OCI-LY1 (cell line): ENCODE data around the gene AFAP1.

Source experiments
- H2AFZ ChIP-seq: fragments of 200-600 bp; sonication (generic), shearing (Covaris generic); 2 replicates; pipeline ENCODE4 v1.6.0; 2014; ENCODE audit warnings: antibody characterized with exemption, mild to moderate bottlenecking, low read length
- H3F3A ChIP-seq: fragments of 200-600 bp; sonication (generic), shearing (Covaris generic); 2 replicates; pipeline ENCODE4 v1.6.0; 2014; ENCODE audit warnings: mild to moderate bottlenecking, antibody characterized with exemption, low read length, moderate library complexity; ENCODE audit not compliant: insufficient read depth
- H3K27ac ChIP-seq: fragments of 200-600 bp; sonication (generic); 2 replicates; pipeline ENCODE4 v1.5.1; 2014; ENCODE audit warnings: low read length, mixed run types, mild to moderate bottlenecking, low read depth; ENCODE audit not compliant: poor library complexity, severe bottlenecking
- H3K27me3 ChIP-seq: fragments of 200-600 bp; sonication (generic); 2 replicates; pipeline ENCODE4 v1.6.0; 2014; ENCODE audit warnings: antibody characterized with exemption, mild to moderate bottlenecking, low read length, moderate library complexity; ENCODE audit not compliant: insufficient read depth
- H3K36me3 ChIP-seq: fragments of 200-600 bp; sonication (generic); 2 replicates; pipeline ENCODE4 v1.6.1; 2014; ENCODE audit warnings: mild to moderate bottlenecking, antibody characterized with exemption, low read length, moderate library complexity, mixed read lengths; ENCODE audit not compliant: insufficient read depth
- H3K4me1 ChIP-seq: fragments of 200-600 bp; sonication (generic); 2 replicates; pipeline ENCODE4 v1.5.1; 2014; ENCODE audit warnings: mild to moderate bottlenecking, low read length, moderate library complexity; ENCODE audit not compliant: insufficient read depth, severe bottlenecking
- H3K4me2 ChIP-seq: fragments of 200-600 bp; sonication (generic), shearing (Covaris generic); 2 replicates; pipeline ENCODE4 v1.6.1; 2014; ENCODE audit warnings: low read length
- H3K4me3 ChIP-seq: fragments of 200-600 bp; sonication (generic); 2 replicates; pipeline ENCODE4 v1.5.1; 2014; ENCODE audit warnings: low read length, low read depth, mild to moderate bottlenecking, mixed read lengths; ENCODE audit not compliant: poor library complexity, severe bottlenecking
- H3K79me2 ChIP-seq: fragments of 200-600 bp; shearing (Covaris generic); 2 replicates; pipeline ENCODE4 v1.6.1; 2016; ENCODE audit warnings: mixed run types, low read length, mixed read lengths; ENCODE audit not compliant: insufficient read depth
- H3K9ac ChIP-seq: fragments of 200-600 bp; sonication (generic), shearing (Covaris generic); 2 replicates; pipeline ENCODE4 v1.6.1; 2014; ENCODE audit warnings: mild to moderate bottlenecking, low read length, mixed read lengths
- H3K9me2 ChIP-seq: fragments of 200-600 bp; sonication (generic), shearing (Covaris generic); 2 replicates; pipeline ENCODE4 v1.6.1; 2014; ENCODE audit warnings: low read depth, mild to moderate bottlenecking, low read length, mixed read lengths
- H3K9me3 ChIP-seq: fragments of 200-600 bp; shearing (Covaris generic); 2 replicates; pipeline ENCODE4 v1.6.1; 2014; ENCODE audit warnings: low read length, mixed read lengths
- H4K20me1 ChIP-seq: fragments of 200-600 bp; sonication (generic), shearing (Covaris generic); 2 replicates; pipeline ENCODE4 v1.6.0; 2016; ENCODE audit warnings: mild to moderate bottlenecking, low read length; ENCODE audit not compliant: insufficient read depth
- EZH2 ChIP-seq: fragments of 200-600 bp; sonication (generic), shearing (Covaris generic); IDR thresholded peaks from 2 replicates; pipeline ENCODE4 v1.8.0; 2017; ENCODE audit warnings: borderline replicate concordance, mixed run types, mild to moderate bottlenecking, antibody characterized with exemption, low read length, moderate library complexity, mixed read lengths
- TF ChIP-seq, protein P1 (sequence below): fragments of 200-600 bp; sonication (generic), shearing (Covaris generic); IDR thresholded peaks from 2 replicates; pipeline ENCODE4 v1.5.1; 2017; ENCODE audit warnings: mild to moderate bottlenecking, antibody characterized with exemption, low read length, moderate library complexity, mixed read lengths

The AFAP1 gene

GRCh38 chr4:7910263-7910896, 29.3 kb downstream of the AFAP1 start:
- Histone ChIP-seq H2AFZ (no peak overlapping the region), H3K4me2 (no peak overlapping the region), H3F3A (no peaks in the 10 kb centered on the region), H3K4me3 (no peak overlapping the region), H3K9me2 (no peaks in the 10 kb centered on the region), H3K36me3 (no peaks in the 10 kb centered on the region), H3K9ac (no peak overlapping the region), H3K27ac (no peak overlapping the region), H3K4me1 (no peaks in the 10 kb centered on the region), H3K9me3 (no peaks in the 10 kb centered on the region), H3K27me3 (no peaks in the 10 kb centered on the region), H3K79me2 (no peaks in the 10 kb centered on the region), H4K20me1 (no peaks in the 10 kb centered on the region)
- TF ChIP-seq, protein P1, sequence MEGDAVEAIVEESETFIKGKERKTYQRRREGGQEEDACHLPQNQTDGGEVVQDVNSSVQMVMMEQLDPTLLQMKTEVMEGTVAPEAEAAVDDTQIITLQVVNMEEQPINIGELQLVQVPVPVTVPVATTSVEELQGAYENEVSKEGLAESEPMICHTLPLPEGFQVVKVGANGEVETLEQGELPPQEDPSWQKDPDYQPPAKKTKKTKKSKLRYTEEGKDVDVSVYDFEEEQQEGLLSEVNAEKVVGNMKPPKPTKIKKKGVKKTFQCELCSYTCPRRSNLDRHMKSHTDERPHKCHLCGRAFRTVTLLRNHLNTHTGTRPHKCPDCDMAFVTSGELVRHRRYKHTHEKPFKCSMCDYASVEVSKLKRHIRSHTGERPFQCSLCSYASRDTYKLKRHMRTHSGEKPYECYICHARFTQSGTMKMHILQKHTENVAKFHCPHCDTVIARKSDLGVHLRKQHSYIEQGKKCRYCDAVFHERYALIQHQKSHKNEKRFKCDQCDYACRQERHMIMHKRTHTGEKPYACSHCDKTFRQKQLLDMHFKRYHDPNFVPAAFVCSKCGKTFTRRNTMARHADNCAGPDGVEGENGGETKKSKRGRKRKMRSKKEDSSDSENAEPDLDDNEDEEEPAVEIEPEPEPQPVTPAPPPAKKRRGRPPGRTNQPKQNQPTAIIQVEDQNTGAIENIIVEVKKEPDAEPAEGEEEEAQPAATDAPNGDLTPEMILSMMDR: no peak
- no peak for TF ChIP-seq EZH2

DNA sequence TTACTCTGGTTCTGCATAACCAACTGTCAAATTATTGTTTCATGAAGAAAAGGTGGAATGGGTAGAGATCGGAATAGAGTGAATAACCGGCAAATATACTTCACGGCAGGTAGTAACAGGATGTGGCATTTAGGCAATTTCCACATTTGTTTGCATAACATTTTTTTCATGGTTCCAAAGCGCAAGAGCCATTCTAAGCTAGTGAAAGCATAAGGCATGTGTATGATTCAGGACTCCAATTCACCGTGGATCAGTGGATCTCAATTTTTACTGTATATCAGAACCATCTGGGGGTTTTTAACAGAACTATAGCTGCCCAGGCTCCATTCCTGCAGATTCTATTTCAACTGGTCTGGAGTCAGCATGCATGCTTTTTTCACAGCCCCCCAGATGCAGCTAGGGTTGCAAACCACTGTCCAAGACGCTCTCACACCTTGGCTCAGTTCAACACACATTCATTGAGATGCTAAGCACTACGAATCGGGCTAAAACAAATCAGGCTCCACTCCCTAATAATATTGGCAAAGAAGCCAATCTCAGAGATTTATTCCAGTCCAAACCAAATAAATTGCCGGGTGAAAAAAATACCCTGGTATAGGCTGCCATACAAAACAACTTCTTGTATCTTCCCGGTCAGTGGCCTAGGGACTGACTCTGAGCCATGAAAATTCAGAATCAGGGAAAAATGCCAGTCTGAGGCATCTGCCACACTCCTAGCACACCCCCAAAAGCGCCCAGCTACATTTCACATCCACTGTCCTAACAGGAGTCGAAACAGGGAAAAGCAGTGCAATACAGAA, 30.0 kb downstream of the AFAP1 start:
- Histone ChIP-seq H3K9me2 (no peaks in the 10 kb centered on the region), H3K36me3 (no peaks in the 10 kb centered on the region), H4K20me1 (no peaks in the 10 kb centered on the region), H3F3A (no peaks in the 10 kb centered on the region), H3K4me2 (no peak overlapping the region), H3K9ac (no peak overlapping the region), H3K27ac (no peak overlapping the region), H3K27me3 (no peaks in the 10 kb centered on the region), H3K4me3 (no peak overlapping the region), H3K9me3 (no peaks in the 10 kb centered on the region), H2AFZ (no peak overlapping the region), H3K4me1 (no peaks in the 10 kb centered on the region), H3K79me2 (no peaks in the 10 kb centered on the region)
- no peak for TF ChIP-seq EZH2
- TF ChIP-seq, protein P1: no peak

DNA sequence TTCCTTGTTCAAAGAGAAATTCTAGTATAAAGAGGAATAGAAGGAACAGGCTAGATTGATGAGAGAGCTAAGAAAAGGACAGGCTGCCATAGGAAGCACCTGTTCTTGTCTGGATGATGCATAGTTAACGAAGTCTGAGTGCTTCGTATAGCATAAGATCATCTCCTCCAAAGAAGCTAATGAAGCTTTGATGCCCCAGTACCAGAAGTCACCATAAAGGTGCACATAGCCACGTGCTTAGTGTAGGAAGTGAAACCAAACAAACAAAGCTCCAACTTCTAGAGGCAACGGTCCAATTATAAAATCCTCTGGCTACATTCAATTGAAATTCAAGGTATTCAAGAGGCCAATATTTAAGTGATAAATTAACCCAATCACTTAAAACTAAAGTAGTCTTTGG, 31.0 kb downstream of the AFAP1 start:
- Histone ChIP-seq H3K4me3 (no peak overlapping the region), H3K4me1 (no peaks in the 10 kb centered on the region), H3F3A (no peaks in the 10 kb centered on the region), H3K27me3 (no peaks in the 10 kb centered on the region), H3K36me3 (no peaks in the 10 kb centered on the region), H3K79me2 (no peaks in the 10 kb centered on the region), H3K27ac (no peak overlapping the region), H3K9me2 (no peaks in the 10 kb centered on the region), H4K20me1 (no peaks in the 10 kb centered on the region), H3K4me2 (no peak overlapping the region), H2AFZ (no peak overlapping the region), H3K9ac (no peak overlapping the region), H3K9me3 (no peaks in the 10 kb centered on the region)
- no peak for TF ChIP-seq EZH2
- TF ChIP-seq, protein P1: no peak
